Endodermal cell (in vitro differentiated cells): ENCODE measurements around the gene ATF7. TPM values are rescaled to one million over a fixed set of nuclear protein-coding genes. Genes with fewer than 3 reads are reported as not detected.

Experiments
- DNase-seq: peaks from one replicate; pipeline ENCODE4 v3.0.0-alpha.2; 2017
- H3K27ac ChIP-seq: 2 replicates; pipeline ENCODE4 v1.5.1; 2013; ENCODE audit warnings: mild to moderate bottlenecking, low read depth, low read length, moderate library complexity
- H3K27me3 ChIP-seq: 2 replicates; pipeline ENCODE4 v1.6.1; 2013; ENCODE audit warnings: mild to moderate bottlenecking, low read length, moderate library complexity; ENCODE audit not compliant: insufficient read depth, control insufficient read depth, poor library complexity, severe bottlenecking
- H3K36me3 ChIP-seq: 2 replicates; pipeline ENCODE4 v1.7.0; 2013; ENCODE audit warnings: mild to moderate bottlenecking, low read length, moderate library complexity; ENCODE audit not compliant: control insufficient read depth, insufficient read depth
- H3K4me1 ChIP-seq: one replicate; pipeline ENCODE4 v1.7.0; 2013; ENCODE audit warnings: low read length; ENCODE audit not compliant: control insufficient read depth, insufficient read depth
- H3K4me3 ChIP-seq: 2 replicates; pipeline ENCODE4 v1.5.1; 2013; ENCODE audit warnings: mild to moderate bottlenecking, low read length, moderate library complexity
- H3K9ac ChIP-seq: 2 replicates; pipeline ENCODE4 v1.6.1; 2013; ENCODE audit warnings: mild to moderate bottlenecking, low read length, moderate library complexity; ENCODE audit not compliant: poor library complexity, severe bottlenecking; ENCODE audit errors: extremely low read depth
- H3K9me3 ChIP-seq: 2 replicates; pipeline ENCODE4 v1.6.1; 2013; ENCODE audit warnings: mild to moderate bottlenecking, low read length, moderate library complexity; ENCODE audit not compliant: control insufficient read depth
- H3K27ac Mint-ChIP-seq: 2 replicates; pipeline ENCODE4 v1.8.0; 2020; ENCODE audit warnings: mixed read lengths
- H3K27me3 Mint-ChIP-seq: 2 replicates; pipeline ENCODE4 v1.8.0; 2021; ENCODE audit warnings: mild to moderate bottlenecking, mixed read lengths; ENCODE audit not compliant: insufficient read depth
- H3K36me3 Mint-ChIP-seq: 2 replicates; pipeline ENCODE4 v1.8.0; 2020; ENCODE audit warnings: low read depth, mixed read lengths
- H3K4me1 Mint-ChIP-seq: 2 replicates; pipeline ENCODE4 v1.8.0; 2020; ENCODE audit warnings: mixed read lengths
- H3K4me3 Mint-ChIP-seq: 2 replicates; pipeline ENCODE4 v1.8.0; 2020; ENCODE audit warnings: mild to moderate bottlenecking, moderate library complexity, mixed read lengths
- H3K9me3 Mint-ChIP-seq: 2 replicates; pipeline ENCODE4 v1.8.0; 2020; ENCODE audit warnings: mild to moderate bottlenecking, mixed read lengths
- CTCF ChIP-seq: fragments of 200-600 bp; sonication (generic); conservative IDR thresholded peaks from 2 replicates; pipeline ENCODE4 v1.5.0; 2021; ENCODE audit warnings: antibody characterized with exemption, mild to moderate bottlenecking
- WGBS, 2 experiments: methylation state at CpG; one replicate each; pipeline versions ENCODE4 v1.1.5 to v1.1.7; 2013; ENCODE audit warnings: missing lambda C conversion rate in 2 of 2, mixed read lengths in 1 of 2; ENCODE audit not compliant: insufficient coverage in 1 of 2, insufficient read length in 1 of 2; 5-methylcytosine and 5-hydroxymethylcytosine counted together
- total RNA-seq, 2 donors: library from RNA; stranded (reverse); fragmentation: NEBNext Ultra II Directional in 1 of 2; extraction: Animal tissue kit (Norgen Biotek cat#: 25700) in 1 of 2; gene quantifications; 2 replicates in 1 of 2; 3 replicates in 1 of 2; pipeline ENCODE4 v1.2.1, GENCODE V29; 2021

The ATF7 gene
- total RNA-seq, 2 donors from 2014 or later = 29.0 to 36.6 TPM

DNA sequence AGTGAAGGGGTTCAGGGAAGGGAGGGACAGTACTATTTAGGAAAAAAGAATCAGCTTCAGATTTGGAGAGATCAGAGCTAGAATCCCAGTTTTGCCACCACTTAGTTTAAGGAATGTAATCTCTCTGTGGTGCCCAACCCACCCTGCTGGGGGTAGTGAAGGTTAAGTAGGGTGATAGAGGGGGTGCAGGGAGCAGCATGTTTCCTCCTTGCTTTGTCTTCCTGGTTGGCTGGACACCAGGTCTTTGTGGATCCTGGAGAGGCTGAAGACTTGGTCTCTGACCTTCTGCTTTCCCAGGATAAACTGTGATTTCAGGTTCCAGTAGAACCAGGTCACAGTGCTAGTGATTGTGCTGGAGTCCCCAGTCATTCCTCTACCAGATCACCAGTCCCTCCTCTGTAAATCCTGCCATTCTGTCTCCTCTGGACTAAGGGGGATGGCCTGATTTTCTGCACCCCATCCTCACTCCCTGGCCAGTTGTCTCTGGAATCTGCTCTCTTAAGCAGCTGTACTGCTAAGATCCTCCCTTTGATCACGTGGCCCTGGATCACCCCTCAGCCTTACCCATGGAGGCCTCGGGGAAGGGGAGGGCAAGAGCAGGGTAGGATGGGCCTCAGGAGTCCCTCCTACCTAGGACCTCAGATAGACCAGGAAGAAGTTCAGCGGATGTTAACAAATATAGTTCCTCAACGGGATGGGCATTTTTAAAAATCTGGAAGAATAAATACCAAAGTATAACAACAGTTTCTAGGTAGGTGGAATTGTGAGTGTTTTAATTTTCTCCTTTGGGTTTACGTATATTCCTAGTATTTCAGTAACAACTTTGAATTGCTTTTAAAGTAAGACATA, 130.1 kb downstream of the ATF7 start:
- no peak for TF ChIP-seq CTCF
- Histone ChIP-seq H3K4me1 (peaks cover 16% of the 10 kb centered on the region), H3K27ac (no peak overlapping the region), H3K9ac (no peak overlapping the region), H3K36me3 (no peaks in the 10 kb centered on the region), H3K9me3 (no peaks in the 10 kb centered on the region), H3K4me3 (no peak overlapping the region), H3K27me3 (no peaks in the 10 kb centered on the region)
- Mint-ChIP-seq H3K36me3 (no peaks in the 10 kb centered on the region), H3K4me1 (peaks cover 45% of the 10 kb centered on the region), H3K4me3 (peak overlapping the region; percentile 20), H3K9me3 (no peaks in the 10 kb centered on the region), H3K27me3 (peaks cover 2% of the 10 kb centered on the region), H3K27ac (peak overlapping the region; percentile 82)
- 63 to 80% methylated on average over 1 to 4 of the region's 5 CpGs for WGBS, 2 experiments
- DNase-seq = peak; percentile 90

- no peaks in the 10 kb centered on the region for H3K27me3 ChIP-seq
- H3K27ac ChIP-seq = peak overlapping the region; percentile 78
- no peaks in the 10 kb centered on the region for H3K36me3 ChIP-seq
- H3K9ac ChIP-seq = peak overlapping the region; percentile 61
- Mint-ChIP-seq H3K9me3 (no peaks in the 10 kb centered on the region), H3K36me3 (no peaks in the 10 kb centered on the region), H3K27me3 (peaks cover 4% of the 10 kb centered on the region), H3K4me1 (peaks cover 36% of the 10 kb centered on the region), H3K27ac (peak overlapping the region; percentile 97), H3K4me3 (peak overlapping the region; percentile 67)
- WGBS, 2 experiments = 31 to 45% methylated on average over 2 to 11 of the region's 11 CpGs
- TF ChIP-seq CTCF = peak; percentile 32
- H3K9me3 ChIP-seq = no peaks in the 10 kb centered on the region
- peak; percentile 74 for DNase-seq
- H3K4me3 ChIP-seq = peak overlapping the region; percentile 86
- H3K4me1 ChIP-seq = peaks cover 16% of the 10 kb centered on the region
These were observed 132.4 kb downstream of the ATF7 start for GRCh38 chr12:53493610-53494391.

DNA sequence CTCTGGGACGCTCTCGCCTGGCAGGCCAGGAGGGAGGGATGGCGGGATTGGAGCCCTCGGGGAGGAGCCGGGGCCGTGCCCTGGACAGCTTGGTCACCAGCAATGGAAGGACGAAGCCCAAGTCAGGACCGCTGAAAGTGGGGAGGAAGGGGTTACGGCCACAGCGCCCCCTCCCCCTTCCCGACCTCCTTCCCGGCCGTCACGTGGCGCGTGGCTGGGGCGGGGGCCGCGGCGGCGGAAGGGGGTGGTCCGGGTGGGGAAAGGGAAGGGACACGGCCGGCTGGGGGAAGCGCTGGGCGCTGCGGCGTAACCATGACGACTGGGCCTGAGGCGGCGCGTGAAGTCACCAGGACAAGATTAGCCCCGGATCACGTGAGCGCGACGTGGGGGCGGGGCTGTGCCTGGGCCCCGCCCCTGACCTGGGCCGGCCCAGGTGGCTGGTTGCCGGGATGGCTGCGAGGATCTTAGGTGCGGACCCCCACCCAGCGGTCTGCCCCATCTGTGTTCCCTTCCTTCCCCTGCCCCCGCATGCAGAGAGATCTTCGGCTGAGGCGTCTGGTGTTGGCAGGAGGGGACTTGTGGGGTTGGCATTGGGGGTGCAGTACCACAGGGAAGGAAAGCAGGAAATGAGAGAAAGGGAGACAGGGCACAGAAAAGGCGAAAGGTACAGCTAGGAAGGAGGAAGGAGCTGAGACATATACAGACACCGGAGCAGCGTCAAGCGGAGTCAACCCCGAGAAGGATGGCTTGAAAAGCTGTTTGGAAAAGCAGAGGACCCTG, 133.2 kb downstream of the ATF7 start:
- H3K27me3 ChIP-seq = no peaks in the 10 kb centered on the region
- no peaks in the 10 kb centered on the region for H3K36me3 Mint-ChIP-seq
- H3K27ac ChIP-seq = peak overlapping the region; percentile 78
- H3K4me3 ChIP-seq = peak overlapping the region; percentile 86
- H3K27ac Mint-ChIP-seq = peak overlapping the region; percentile 97
- no peaks in the 10 kb centered on the region for H3K9me3 Mint-ChIP-seq
- peak; percentile 100 for DNase-seq
- H3K9me3 ChIP-seq = no peaks in the 10 kb centered on the region
- peaks cover 4% of the 10 kb centered on the region for H3K27me3 Mint-ChIP-seq
- H3K9ac ChIP-seq = peak overlapping the region; percentile 61
- TF ChIP-seq CTCF = no peak
- peak overlapping the region; percentile 67 for H3K4me3 Mint-ChIP-seq
- WGBS, 2 experiments = 2 to 4% methylated on average over 22 to 51 of the region's 52 CpGs
- no peaks in the 10 kb centered on the region for H3K36me3 ChIP-seq
- H3K4me1 Mint-ChIP-seq = peaks cover 31% of the 10 kb centered on the region
- H3K4me1 ChIP-seq = peaks cover 16% of the 10 kb centered on the region
